GM12892 (cell line): ENCODE measurements around the gene MAP4K1.

Experiments
- POLR2A ChIP-seq: IDR thresholded peaks from 2 replicates; pipeline ENCODE4 v1.6.1; 2011; ENCODE audit warnings: low read depth, low read length, control low read depth
- POLR2AphosphoS5 ChIP-seq: IDR thresholded peaks from 2 replicates; pipeline ENCODE4 v1.6.1; 2011; ENCODE audit warnings: low read depth, low read length, control low read depth
- TAF1 ChIP-seq: IDR thresholded peaks from 2 replicates; pipeline ENCODE4 v1.6.1; 2011; ENCODE audit warnings: low read depth, mild to moderate bottlenecking, control low read depth, low read length, borderline replicate concordance

DNA sequence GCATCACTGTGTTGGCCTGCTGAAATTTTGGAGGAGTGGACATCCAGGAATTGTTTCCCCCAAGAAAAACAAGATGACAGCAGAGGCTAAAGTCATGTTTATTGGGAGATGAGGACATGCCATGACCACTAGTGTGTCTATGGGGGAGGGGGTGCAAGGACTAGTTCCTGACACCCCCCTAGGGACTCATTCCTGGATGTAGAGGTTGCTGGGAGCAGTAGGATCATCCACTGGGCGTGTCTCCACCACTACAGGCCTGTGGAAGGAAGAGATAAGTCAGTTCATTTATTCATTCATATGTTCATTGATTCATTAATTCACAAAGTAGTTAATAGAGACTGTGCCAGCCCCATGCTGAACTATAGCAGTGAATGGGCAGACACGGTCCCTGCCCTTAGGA lies 30.2 kb downstream of the MAP4K1 start:
- TF ChIP-seq POLR2AphosphoS5 (no peak), TAF1 (no peak), POLR2A (no peak)
